Dermis blood vessel endothelial cell (primary cell): ENCODE results near the gene PBOV1. TPM values are rescaled to one million over a fixed set of nuclear protein-coding genes. Genes with fewer than 3 reads are reported as not detected.

ENCODE experiments used
- DNase-seq: peaks from one replicate; pipeline ENCODE4 v3.0.0; 2010
- total RNA-seq: library from RNA; depleted of rRNA; stranded (reverse); fragments of >200 nt; gene quantifications from 2 replicates; pipeline ENCODE4 v1.2.3, GENCODE V29; 2014

Gene PBOV1
- total RNA-seq, 1 donor from 2014 or later: not detected

DNA sequence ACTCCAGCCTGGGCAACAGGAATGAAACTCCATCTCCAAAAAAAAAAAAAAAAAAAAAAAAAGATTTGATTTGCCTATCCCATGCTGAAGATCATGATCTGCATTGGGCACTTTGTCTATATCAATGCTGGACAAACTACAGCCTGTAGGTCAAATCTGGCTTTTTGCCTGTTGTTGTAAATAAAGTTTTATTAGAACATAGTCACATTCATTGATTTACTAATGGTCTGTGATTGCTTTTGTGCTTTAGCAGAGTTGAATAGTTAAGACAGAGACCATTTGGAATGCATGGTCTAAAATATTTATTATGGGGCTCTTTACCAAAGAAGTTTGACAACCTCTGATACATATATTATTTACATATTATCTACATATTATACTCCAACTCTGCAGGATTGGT, 14.0 kb downstream of the PBOV1 start:
- no peak for DNase-seq

DNA sequence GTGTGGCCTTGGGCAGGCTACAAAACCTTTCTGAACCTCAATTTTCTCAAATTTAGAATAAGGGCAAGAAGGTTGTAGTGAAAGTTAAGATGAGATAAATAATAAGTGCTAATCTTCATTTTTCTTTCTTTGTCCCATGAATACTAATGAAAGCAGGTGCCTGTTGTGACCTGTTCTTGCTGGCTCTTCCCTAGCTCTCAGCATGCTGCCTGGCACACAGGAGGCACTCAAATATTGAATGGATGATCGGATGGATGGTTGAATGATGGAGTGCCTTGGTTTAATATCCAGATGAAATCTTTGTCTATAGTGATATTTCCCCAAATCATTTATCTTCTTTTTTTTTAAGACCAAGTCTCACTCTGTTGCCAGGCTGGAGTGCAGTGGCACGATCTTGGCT, 15.0 kb downstream of the PBOV1 start:
- no peak for DNase-seq

DNA sequence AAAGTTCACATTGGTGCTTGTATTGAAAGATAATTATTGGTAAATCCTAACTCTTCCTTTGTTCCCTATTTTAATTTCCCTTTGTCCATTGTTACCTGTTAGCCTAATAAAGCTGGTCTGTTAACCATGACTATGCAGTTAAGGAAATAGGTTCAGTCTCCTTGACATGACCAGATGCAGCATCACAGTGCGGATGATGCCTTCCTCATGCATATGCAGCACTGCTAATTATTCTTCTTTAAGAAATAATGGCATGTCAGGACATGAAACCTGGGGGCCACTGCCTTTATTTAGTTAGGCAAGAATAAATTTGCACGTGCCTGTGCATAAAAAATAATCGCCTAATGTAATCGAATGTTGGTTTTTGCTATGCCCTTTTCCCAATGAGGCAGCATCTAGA, 16.5 kb downstream of the PBOV1 start:
- no peak for DNase-seq

DNA sequence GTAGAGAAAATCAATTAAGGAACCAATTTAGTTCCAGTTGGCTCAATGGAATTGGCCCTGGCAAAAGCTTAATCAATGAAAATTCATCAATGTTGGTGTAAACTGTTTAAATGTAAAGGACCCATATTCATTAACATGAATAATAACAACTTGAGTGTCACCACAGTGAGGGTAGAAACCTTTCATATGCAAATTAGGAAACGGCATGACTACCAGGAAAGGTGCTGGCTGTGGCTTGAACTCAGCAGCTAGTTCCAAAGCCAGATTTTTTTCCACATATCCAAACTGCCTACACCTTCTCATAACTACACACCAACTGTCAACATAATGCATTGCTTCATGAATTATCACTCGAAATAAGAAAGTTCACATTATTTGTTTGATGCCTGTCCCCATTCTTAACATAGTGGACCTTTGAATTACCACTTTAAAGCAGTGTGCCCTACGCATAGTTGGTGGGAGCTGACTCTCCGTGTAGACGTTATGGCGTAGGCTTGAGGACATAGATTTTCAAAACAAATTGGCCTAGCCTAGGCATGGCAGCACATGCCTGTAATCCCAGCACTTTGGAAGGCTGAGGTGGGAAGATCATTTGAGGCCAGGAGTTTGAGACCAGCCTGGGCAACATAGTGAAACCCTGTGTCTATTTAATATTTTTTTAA, 19.7 kb downstream of the PBOV1 start:
- DNase-seq: no peak

DNA sequence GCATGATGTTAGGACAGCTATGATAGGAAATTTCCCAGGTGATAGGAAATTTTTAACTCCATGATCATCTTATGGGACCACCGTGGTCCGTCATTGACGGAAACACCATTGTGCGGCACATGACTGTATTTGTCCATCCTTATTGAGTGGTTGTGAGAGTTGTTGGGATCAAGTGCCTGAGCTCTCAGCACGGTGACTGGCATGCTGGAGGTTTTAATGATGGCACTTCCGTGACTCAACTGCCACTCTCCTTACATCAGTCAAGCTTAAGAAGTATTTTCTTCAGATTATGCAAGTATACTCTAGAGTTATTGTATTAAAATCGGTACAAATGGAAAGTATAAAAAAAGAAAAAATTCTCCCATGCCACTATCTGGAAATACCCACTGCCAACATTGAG, 20.7 kb downstream of the PBOV1 start:
- no peak for DNase-seq

DNA sequence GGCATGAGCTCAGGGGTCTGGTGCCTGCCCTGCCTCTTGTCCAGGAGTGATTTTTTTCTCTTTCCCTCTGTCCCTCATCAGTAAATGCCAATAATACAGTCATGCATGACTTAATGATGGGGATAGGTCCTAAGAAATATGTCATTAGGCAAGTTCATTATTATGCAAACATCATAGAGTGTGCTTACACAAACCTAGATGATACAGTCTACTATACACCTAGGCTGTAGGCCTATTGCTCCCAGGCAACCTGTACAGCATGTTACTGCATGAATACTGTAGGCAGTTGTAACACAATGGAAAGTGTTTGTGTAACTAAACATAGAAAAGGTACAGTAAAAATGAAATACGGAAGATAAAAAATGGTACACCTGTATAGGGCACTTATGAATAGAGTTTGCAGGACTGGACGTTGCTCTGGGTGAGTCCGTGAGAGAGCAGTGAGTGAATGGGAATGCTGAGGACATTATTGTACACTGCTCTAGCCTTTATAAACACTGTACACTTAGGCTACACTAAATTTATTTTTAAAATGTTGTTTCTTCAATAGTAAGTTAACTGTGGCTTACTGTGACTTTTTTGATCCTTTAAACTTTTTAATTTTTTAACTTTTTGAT, 22.1 kb downstream of the PBOV1 start:
- no peak for DNase-seq

DNA sequence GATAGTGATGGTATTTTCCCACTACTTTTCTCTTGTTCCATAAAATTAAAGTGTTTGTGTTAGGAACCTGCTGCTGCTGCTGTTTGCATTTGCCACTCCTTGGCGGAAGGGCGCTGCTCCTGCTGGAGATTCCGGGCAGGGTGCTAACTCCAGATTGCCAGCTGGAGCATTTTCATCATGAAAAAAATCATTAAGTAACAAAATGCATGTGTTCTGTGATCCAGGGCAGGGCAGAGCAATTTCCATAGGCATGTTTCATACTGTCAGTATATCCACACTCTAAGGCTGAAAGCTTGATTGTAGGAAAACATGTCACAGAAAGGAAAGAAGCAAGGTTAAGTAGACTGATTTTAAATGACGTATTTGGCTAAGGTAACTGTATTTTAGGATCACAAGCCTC, 24.0 kb downstream of the PBOV1 start:
- no peak for DNase-seq

DNA sequence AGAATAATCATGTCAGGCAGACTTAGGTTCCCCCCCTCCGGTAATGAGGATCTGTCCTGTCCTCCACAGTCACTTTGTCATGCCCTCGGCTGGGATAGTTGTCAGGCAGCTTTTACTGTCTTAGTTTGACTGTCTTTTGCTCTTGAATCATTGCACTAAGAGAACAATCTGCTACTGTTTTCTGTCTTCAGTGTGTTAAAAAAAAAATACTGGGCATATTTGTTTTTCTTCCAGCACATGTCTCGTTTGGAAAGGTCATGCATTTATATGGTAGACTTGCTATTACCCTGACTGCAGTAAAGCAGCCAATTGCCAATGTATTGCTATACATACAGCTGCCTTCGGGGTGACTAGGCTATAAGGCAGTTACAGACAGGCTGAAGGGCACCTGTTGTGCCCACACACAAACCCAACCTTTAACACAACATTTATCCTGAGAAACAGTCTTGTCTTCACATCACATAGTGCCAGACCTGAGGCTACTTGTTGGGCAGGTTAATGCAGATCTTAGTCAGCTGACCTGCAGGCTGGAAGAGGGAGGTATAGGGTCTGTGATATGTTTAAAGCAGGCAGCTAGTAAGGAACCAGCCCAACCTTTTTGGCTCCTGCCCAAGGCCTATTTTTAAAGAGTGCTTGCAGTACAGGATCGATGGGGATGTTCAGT, 29.9 kb downstream of the PBOV1 start:
- DNase-seq: no peak

DNA sequence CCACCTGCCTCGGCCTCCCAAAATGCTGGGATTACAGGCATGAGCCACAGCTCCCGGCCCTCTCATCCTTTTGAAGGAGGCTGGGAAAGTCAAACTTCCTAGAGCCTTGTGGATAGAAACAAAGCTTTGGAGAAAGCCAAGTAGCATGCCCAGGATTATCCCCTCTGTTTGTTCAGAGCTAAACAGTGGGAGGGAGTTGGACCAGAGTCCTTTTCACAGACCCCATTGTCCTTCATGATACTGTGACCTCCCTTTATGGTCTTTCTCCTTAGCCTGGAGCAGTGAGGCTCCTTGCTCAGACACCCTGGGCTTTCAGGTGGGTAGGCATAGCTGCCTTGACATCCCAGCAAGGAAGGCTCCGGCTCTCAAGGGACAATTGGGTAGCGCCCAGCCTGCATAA, 31.1 kb downstream of the PBOV1 start:
- no peak for DNase-seq

DNA sequence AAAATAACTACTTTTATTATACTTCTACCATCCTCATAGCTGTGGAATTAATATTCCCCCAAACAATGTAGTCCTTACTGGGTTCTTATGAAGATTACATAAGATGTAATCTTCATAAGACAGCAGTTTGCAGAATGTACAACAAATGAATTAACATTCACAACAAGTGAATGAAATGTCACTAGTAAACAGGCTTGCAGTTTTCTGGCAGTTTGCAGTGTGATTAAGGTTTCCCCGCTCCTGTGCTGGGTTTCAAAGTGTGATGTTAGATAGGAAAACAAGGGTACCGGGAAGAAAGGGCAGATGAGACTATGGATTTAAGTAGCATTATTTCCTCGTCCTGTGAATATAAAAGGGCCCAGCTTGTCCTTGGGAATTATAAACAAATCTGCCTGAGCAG, 34.1 kb downstream of the PBOV1 start:
- DNase-seq: no peak

DNA sequence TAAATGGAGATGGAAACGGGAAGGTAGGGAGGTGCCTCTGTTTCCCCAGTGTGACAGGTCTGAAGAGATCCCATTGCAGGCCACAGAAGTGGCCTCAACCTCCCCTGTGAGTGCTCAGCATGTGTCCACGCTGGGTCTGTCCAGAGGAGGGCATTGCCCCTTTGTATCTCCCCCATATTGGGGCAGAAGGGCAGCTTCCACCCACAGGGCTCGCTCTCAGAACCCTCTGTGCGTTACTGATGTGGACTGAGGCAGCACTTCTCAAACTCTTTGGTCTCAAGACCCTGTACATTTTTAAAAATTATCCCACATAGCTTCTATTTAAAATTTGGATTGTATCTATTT, 34.5 kb downstream of the PBOV1 start:
- DNase-seq: no peak

DNA sequence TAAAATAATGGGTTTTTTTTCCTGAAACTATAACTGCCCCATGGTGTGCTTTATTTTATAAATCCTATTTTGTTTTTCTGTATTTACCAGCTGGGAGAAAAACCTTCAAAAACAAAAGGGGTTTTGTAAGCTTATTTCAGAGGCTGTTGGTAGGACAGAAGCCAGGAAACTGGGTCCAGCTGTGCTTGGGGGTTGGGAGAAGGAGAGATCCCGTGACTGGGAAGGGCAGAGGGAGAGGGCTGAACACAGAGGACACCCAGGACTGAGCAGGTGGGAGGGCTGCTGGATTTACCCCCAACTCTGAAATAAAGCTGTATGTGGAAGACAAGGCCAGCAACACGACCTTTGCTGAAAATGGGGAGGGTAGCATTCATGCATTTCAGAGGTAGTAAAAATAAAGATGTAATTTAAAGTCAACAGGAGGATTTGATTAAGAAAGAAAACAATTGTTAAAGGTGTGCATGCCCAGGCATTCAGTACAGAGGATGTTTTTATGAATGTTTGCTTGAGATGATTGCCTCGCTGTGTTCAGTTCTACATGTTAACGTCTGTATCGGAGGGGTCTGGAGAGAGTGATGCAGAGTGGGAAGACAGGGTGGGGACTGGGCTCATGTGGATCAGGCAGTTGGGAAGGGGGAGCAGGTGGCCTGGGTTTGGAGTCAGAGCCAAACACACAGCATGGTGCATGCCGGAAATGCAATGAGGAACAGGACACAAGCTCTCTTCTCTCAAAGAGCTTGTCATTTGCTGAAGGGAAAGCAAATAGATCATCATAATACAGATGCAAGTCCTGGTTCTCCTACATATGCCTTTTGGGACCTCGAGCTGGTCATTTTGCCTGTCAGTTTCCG, 35.1 kb downstream of the PBOV1 start:
- DNase-seq: no peak

DNA sequence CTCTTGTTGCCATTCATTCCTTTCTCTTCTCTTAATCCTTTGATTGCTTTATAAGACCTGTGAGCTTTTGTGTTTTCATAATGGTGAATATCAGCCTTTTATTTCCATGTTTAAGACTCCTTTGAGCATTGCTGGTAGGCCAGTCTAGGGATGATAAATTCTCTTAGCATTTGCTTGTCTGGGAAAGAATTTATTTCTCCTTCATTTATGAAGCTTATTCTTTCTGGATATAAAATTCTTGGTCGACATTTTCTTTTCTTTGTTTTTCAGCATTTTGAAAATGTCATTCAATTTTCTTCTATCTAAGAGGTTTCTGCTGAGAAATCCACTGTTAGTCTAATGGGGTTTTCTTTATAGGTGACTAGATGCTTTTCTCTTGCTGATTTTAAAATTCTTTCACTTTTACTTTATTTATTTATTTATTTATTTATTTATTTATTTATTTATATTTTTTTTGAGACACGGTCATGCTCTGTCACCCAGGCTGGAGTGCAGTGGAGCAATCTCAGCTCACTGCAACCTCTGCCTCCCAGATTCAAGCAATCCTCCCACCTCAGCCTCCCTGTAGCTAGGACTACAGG, 41.5 kb downstream of the PBOV1 start:
- no peak for DNase-seq

DNA sequence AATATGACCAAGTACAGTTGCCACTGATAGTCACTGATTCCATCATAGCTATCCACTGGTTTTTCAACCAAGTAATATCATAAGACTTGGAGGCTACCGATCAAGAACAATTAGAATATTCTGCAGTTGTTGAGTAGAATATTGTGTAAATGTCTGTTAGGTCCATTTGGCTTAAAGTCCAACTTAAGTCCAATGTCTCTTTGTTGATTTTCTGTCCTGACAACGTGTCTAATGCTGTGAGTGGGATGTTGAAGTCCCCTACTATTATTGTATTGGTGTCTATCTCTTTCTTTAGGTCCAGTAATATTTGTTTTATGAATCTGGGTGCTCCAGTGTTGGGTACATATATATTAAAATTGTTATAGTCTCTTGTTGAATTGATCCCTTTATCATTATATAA, 42.7 kb downstream of the PBOV1 start:
- DNase-seq: no peak

Other genes with a start within 250 kb of the PBOV1 start
- 18.5 and 24.8 TPM in 2 replicates for gene PERP, start 111.1 kb downstream of the PBOV1 start, total RNA-seq
- gene ARFGEF3, start 56.6 kb downstream of the PBOV1 start, total RNA-seq: 2.0 and 5.8 TPM in 2 replicates
- not detected in 2 replicates for gene SMIM28, start 159.4 kb upstream of the PBOV1 start, total RNA-seq
- gene HEBP2, start 185.7 kb upstream of the PBOV1 start, total RNA-seq: 35.8 and 46.3 TPM in 2 replicates